GM10266 (cell line): ENCODE results near the gene CDC42BPG.
A peak's percentile ranks its signal among the peaks of the same experiment; 100 is the strongest.

Source experiments
- DNase-seq: peaks from one replicate; pipeline ENCODE4 v3.0.0; 2012; ENCODE audit errors: extremely low spot score
- TF ChIP-seq, protein P1 (sequence below): IDR thresholded peaks from 2 replicates; pipeline ENCODE4 v1.5.1; 2012; ENCODE audit warnings: mild to moderate bottlenecking, low read depth; ENCODE audit not compliant: control insufficient read depth, insufficient read depth; ENCODE audit errors: missing control alignments

The CDC42BPG gene, protein sequence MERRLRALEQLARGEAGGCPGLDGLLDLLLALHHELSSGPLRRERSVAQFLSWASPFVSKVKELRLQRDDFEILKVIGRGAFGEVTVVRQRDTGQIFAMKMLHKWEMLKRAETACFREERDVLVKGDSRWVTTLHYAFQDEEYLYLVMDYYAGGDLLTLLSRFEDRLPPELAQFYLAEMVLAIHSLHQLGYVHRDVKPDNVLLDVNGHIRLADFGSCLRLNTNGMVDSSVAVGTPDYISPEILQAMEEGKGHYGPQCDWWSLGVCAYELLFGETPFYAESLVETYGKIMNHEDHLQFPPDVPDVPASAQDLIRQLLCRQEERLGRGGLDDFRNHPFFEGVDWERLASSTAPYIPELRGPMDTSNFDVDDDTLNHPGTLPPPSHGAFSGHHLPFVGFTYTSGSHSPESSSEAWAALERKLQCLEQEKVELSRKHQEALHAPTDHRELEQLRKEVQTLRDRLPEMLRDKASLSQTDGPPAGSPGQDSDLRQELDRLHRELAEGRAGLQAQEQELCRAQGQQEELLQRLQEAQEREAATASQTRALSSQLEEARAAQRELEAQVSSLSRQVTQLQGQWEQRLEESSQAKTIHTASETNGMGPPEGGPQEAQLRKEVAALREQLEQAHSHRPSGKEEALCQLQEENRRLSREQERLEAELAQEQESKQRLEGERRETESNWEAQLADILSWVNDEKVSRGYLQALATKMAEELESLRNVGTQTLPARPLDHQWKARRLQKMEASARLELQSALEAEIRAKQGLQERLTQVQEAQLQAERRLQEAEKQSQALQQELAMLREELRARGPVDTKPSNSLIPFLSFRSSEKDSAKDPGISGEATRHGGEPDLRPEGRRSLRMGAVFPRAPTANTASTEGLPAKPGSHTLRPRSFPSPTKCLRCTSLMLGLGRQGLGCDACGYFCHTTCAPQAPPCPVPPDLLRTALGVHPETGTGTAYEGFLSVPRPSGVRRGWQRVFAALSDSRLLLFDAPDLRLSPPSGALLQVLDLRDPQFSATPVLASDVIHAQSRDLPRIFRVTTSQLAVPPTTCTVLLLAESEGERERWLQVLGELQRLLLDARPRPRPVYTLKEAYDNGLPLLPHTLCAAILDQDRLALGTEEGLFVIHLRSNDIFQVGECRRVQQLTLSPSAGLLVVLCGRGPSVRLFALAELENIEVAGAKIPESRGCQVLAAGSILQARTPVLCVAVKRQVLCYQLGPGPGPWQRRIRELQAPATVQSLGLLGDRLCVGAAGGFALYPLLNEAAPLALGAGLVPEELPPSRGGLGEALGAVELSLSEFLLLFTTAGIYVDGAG (N-terminal part only)

DNA sequence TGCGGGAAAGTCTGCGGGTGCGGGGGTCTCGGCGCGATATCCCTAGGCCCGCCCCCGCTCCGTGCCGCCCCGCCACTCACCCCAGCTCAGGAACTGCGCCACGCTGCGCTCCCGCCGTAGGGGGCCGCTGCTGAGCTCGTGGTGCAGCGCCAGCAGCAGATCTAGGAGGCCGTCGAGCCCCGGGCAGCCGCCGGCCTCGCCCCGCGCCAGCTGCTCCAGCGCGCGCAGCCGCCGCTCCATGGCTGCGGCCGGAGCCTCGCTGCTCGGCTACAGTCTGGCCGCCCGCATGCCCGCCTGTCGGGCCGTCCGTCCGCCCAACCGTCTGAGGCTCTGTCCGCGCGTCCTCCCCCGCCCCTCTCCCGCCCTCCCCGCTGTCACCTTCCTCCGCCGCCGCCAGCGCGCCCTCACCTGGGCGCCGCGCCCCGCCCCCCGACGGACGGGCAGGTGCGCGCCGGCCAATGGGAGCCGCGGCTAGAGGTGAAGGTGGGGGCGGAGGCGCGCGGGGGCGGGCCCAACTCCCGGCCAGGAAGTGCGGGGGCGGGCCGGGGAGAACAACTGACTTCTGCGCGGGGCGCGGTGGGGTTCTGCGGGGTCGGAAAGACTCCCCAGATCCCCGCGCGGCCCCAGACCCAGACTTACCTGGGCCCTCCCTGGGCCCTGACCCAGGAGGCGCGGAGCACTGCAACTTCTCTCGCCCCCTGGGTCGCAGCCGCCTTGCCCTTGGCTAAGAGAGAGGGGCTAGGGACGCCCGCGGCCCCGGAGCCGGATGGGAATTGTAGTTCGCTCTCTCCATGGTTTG lies at the start of gene CDC42BPG:
CDC42BPG (minus strand) TSS at position 324 of the 799 bp plus-strand sequence; CDS start at position 240, 84 bp downstream.
- DNase-seq, result peak; percentile 88

DNA sequence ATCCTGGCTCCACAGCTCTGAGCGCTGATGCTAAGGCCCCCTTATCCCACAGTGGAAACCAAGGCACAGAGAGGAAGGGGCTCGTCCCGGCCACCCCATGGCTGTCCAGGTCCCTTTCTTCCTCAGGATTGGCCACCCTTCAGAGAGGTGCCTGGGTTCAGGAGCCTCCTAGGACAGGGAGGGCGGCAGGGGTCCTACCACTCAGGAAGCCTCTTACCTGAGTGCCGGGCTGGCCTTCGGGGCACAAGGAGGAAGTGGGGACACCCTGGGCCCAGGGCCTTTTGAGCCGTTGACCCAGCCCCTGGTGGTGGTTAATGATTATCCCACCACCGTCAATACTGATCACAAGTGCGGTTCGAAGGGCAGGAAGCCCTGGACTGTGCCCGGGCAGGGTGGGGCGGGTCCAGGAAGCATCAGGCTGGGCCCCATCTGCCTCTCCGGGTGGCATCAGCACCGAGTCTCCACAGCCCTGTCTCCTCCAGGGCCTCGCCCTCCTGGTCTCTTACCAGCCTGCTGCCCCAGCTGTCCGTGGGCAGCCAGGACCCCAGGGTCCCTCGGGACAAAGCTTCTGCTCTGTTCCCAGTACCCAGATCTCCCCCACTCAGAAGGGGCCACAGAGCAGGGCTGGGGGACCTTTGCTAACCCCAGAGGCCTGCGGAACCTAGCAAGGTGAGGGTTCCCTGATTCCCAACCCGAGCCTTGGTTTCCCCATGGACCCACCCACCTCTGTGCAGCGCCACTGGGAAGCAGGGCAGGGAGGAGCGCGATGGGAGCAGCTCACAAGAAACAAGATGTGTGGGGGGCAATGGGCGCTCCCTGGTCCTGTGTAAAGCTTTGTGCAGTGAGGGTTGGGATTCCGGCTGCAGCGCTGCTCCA lies 49.0 kb upstream of the CDC42BPG start:
- no peak for DNase-seq
- TF ChIP-seq, protein P1, sequence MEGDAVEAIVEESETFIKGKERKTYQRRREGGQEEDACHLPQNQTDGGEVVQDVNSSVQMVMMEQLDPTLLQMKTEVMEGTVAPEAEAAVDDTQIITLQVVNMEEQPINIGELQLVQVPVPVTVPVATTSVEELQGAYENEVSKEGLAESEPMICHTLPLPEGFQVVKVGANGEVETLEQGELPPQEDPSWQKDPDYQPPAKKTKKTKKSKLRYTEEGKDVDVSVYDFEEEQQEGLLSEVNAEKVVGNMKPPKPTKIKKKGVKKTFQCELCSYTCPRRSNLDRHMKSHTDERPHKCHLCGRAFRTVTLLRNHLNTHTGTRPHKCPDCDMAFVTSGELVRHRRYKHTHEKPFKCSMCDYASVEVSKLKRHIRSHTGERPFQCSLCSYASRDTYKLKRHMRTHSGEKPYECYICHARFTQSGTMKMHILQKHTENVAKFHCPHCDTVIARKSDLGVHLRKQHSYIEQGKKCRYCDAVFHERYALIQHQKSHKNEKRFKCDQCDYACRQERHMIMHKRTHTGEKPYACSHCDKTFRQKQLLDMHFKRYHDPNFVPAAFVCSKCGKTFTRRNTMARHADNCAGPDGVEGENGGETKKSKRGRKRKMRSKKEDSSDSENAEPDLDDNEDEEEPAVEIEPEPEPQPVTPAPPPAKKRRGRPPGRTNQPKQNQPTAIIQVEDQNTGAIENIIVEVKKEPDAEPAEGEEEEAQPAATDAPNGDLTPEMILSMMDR, result no peak

More for the DNA sequence above, at the start of gene CDC42BPG:
- TF ChIP-seq, protein P1, result peak; percentile 76

DNA sequence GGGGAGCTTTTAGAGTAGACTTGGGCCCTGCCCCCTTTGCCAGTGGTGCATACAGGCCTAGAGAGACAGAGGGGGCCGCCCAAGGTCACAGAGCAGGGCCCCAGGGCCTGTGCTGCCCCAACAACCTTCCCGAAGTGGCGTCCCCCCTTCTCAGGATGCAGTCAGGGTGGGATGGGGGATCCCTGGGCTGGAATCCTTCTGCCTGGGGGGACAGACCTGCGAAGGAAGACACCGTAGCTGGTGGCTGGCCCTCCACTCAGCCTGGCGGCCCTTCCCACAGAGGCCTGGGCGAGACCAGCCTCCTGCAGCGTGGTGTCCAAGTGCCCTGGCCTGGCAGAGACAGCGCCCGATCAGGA lies 48.4 kb upstream of the CDC42BPG start:
- TF ChIP-seq, protein P1, result no peak
- no peak for DNase-seq

DNA sequence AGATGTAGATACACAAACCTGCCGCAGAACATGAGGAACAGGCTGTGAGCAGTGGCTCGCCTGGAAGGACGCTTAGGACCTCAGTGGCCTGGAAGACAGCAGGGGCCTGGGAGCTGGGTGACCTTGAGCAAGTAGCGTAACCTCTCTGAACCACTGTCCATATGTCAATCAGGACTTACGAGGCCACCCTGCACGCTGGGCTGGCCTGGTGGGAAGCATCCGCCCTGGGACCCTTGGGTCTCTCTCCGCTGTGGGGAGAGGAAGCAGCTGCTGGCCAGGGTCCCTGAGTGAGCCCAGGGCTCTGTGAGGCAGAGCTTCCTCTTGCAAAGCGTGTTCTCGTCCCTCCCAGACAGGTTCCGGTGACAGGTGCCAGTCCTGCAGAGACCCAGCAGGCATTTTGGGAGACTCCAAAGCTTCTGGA lies 48.0 kb upstream of the CDC42BPG start:
- TF ChIP-seq, protein P1, result no peak
- DNase-seq, result no peak

DNA sequence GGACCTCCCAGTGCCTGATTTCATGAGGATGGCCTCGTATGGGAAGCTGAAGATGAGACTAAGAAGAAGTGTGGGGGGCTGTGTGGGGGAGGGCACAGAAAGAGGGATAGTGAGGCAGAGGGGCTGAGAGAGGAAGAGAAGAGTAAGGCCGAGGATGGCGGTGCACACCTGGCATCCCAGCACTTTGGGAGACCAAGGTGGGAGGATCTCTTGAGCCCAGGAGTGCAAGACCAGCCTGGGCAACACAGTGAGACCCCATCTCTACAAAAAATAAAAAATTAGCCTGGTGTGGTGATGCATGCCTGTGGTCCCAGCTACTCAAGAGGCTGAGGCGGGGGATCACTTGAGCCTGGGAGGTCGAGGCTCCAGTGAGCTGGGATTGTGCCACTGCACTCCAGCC lies 47.4 kb upstream of the CDC42BPG start:
- TF ChIP-seq, protein P1, result no peak
- no peak for DNase-seq

DNA sequence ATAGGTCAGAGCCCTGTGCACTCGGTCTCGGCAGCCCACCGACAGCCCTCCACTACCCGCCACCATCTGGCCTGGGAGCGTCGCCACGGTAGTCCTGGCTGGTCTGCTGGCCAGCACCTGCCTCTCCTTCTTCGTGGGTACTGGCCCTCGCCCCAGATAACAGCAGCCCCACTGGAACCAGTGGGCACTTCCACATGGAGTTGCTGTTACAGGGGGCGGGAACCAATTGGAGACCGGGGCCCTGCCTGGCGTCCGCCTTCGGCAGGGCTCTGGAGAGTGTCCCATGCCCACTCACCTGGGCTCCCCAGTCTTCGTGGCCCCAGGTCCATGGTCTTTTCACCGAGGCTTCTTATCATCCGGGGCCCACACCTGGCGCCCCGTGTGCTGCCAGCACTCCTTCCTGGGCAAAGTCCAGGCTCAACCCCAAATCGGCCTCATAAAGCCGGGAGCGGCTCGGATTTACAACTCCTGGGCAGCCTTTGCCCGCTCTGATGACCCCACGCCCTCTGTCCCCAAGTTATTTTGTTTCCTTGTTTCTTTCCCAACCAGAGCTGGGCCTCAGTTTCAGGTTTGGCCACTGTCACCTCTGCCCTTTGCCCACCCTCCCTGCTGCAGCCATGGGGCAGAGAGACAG lies 46.9 kb upstream of the CDC42BPG start:
- TF ChIP-seq, protein P1, result no peak
- no peak for DNase-seq
